B cell (primary cell): ENCODE data around the gene NEUROG3.

Experiments
- EZH2 ChIP-seq: IDR thresholded peaks from 2 replicates; pipeline ENCODE4 v1.6.1; 2012; ENCODE audit warnings: borderline replicate concordance, low read depth, mild to moderate bottlenecking, moderate library complexity, low read length; ENCODE audit not compliant: insufficient read depth, poor library complexity, severe bottlenecking
- TF ChIP-seq, protein P1 (sequence below): fragments of 200-600 bp; IDR thresholded peaks from one replicate; pipeline ENCODE4 v1.8.0; 2022; ENCODE audit warnings: antibody characterized with exemption, mild to moderate bottlenecking

DNA sequence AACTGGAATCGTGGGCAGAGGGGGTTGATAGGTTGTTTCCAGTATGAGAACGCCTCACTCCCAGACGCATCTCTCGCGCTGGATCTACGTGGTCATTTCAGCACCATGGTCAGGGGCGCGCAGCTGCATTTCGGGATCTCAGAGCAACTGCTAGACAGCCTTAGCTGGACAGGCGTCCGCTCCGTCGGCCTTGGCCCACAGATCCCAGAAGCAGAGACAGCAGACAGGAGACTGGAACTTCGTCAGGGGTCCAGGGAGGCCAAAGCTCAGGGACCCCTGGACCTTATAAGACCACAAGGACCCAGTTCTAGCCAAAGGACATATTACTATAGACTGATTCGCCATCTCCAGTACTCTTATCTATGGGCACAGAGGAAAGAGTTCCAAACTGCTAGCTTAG lies 5.3 kb downstream of the NEUROG3 start:
- no peak for TF ChIP-seq EZH2
- TF ChIP-seq, protein P1, sequence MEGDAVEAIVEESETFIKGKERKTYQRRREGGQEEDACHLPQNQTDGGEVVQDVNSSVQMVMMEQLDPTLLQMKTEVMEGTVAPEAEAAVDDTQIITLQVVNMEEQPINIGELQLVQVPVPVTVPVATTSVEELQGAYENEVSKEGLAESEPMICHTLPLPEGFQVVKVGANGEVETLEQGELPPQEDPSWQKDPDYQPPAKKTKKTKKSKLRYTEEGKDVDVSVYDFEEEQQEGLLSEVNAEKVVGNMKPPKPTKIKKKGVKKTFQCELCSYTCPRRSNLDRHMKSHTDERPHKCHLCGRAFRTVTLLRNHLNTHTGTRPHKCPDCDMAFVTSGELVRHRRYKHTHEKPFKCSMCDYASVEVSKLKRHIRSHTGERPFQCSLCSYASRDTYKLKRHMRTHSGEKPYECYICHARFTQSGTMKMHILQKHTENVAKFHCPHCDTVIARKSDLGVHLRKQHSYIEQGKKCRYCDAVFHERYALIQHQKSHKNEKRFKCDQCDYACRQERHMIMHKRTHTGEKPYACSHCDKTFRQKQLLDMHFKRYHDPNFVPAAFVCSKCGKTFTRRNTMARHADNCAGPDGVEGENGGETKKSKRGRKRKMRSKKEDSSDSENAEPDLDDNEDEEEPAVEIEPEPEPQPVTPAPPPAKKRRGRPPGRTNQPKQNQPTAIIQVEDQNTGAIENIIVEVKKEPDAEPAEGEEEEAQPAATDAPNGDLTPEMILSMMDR, result no peak
